Endothelial cell of umbilical vein (primary cell): ENCODE results near the gene AGMAT. TPM values are rescaled to one million over a fixed set of nuclear protein-coding genes. Genes with fewer than 3 reads are reported as not detected.
A peak's percentile ranks its signal among the peaks of the same experiment; 100 is the strongest.

Source experiments
- BruUV-seq: library from RNA; stranded (reverse); fragments of 400-500 nt; replicated peaks from 2 replicates; lab custom pipeline; 2021; lab: Mats Ljungman, UMichigan
- CTCF ChIA-PET: fragments of 300-600, 350-600 bp; sonication (Branson Sonifier 250); formaldehyde crosslinking; loops from one replicate; lab custom pipeline; 2021; ENCODE audit warnings: antibody characterized with exemption, inconsistent platforms; lab: Charles Lee
- POLR2A ChIA-PET: fragments of 300-600, 350-600 bp; sonication (Branson Sonifier 250); formaldehyde crosslinking; loops from one replicate; lab custom pipeline; 2021; ENCODE audit warnings: antibody characterized with exemption, inconsistent platforms; lab: Charles Lee
- DNase-seq: peaks from one replicate; pipeline ENCODE4 v3.0.0-alpha.2; 2011; ENCODE audit warnings: low read depth, low spot score
- FAIRE-seq: peaks from 2 replicates; lab custom pipeline; 2011; peaks lifted over from hg19 to GRCh38; lab: Jason Lieb, UNC
- H2AFZ ChIP-seq: 2 replicates; pipeline ENCODE4 v1.6.0; 2012; ENCODE audit warnings: low read depth, low read length, control low read depth, inconsistent platforms
- H3K27ac ChIP-seq: 2 replicates; pipeline ENCODE4 v1.5.1; 2011; ENCODE audit warnings: low read depth, mild to moderate bottlenecking, control low read depth, low read length, moderate library complexity; ENCODE audit not compliant: insufficient read depth
- H3K27me3 ChIP-seq, 2 experiments: 2 replicates each; pipeline versions ENCODE4 v1.6.0 to v1.6.1; 2011; ENCODE audit warnings: low read length in 2 of 2, mixed read lengths in 1 of 2; ENCODE audit not compliant: control insufficient read depth in 2 of 2, insufficient read depth in 2 of 2
- H3K36me3 ChIP-seq, 2 experiments: 2 replicates in 1 of 2; 3 replicates in 1 of 2; pipeline ENCODE4 v1.5.1; 2011; ENCODE audit warnings: low read length in 2 of 2, mild to moderate bottlenecking in 1 of 2, moderate library complexity in 1 of 2; ENCODE audit not compliant: control insufficient read depth in 2 of 2, insufficient read depth in 2 of 2; ENCODE audit errors: extremely low read depth in 1 of 2
- H3K4me1 ChIP-seq: 3 replicates; pipeline ENCODE4 v1.5.1; 2011; ENCODE audit warnings: mild to moderate bottlenecking, low read length; ENCODE audit not compliant: control insufficient read depth, insufficient read depth; ENCODE audit errors: extremely low read depth
- H3K4me2 ChIP-seq: 2 replicates; pipeline ENCODE4 v1.6.1; 2011; ENCODE audit warnings: low read length, control low read depth, mixed read lengths; ENCODE audit not compliant: insufficient read depth
- H3K4me3 ChIP-seq, 3 experiments: fragments of 200-600 bp in 1 of 3; sonication (generic), shearing (Covaris generic) in 1 of 3; replicated peaks in 1 of 3; 2 replicates each; pipeline ENCODE4 v1.5.1; 2011 to 2016; ENCODE audit warnings: control low read depth in 3 of 3, low read length in 3 of 3, mild to moderate bottlenecking in 2 of 3, inconsistent platforms in 1 of 3, low read depth in 1 of 3, moderate library complexity in 1 of 3; ENCODE audit not compliant: insufficient read depth in 1 of 3
- H3K79me2 ChIP-seq: 2 replicates; pipeline ENCODE4 v1.6.0; 2012; ENCODE audit warnings: low read length, inconsistent platforms; ENCODE audit not compliant: control insufficient read depth, insufficient read depth
- H3K9ac ChIP-seq: replicated peaks from 2 replicates; pipeline ENCODE3; 2011; ENCODE audit warnings: low read length, control low read depth; ENCODE audit not compliant: insufficient read depth; ENCODE audit errors: extremely low read depth
- H3K9me1 ChIP-seq: replicated peaks from 3 replicates; pipeline ENCODE4 v1.6.0; 2011; ENCODE audit warnings: mild to moderate bottlenecking, low read length; ENCODE audit not compliant: control insufficient read depth, insufficient read depth; ENCODE audit errors: extremely low read depth
- H3K9me3 ChIP-seq: replicated peaks from 2 replicates; pipeline ENCODE4 v1.5.1; 2012; ENCODE audit warnings: low read length, inconsistent platforms; ENCODE audit not compliant: control insufficient read depth, insufficient read depth
- H4K20me1 ChIP-seq: replicated peaks from 2 replicates; pipeline ENCODE3; 2011; ENCODE audit warnings: mild to moderate bottlenecking, low read length; ENCODE audit not compliant: control insufficient read depth, insufficient read depth; ENCODE audit errors: extremely low read depth
- EZH2 ChIP-seq: IDR thresholded peaks from 2 replicates; pipeline ENCODE4 v1.6.1; 2012; ENCODE audit warnings: borderline replicate concordance, low read depth, mild to moderate bottlenecking, moderate library complexity, low read length, inconsistent platforms; ENCODE audit not compliant: severe bottlenecking
- FOS ChIP-seq: IDR thresholded peaks from 2 replicates; pipeline ENCODE4 v1.6.1; 2011; ENCODE audit warnings: mild to moderate bottlenecking, low read length, moderate library complexity, borderline replicate concordance; ENCODE audit not compliant: insufficient read depth
- GATA2 ChIP-seq: IDR thresholded peaks from 2 replicates; pipeline ENCODE4 v1.7.0; 2011; ENCODE audit warnings: low read depth, mild to moderate bottlenecking, moderate library complexity, mixed read lengths, low read length; ENCODE audit not compliant: insufficient read length, insufficient read depth
- JUN ChIP-seq: IDR thresholded peaks from 2 replicates; pipeline ENCODE4 v1.6.1; 2011; ENCODE audit warnings: borderline replicate concordance, low read depth; ENCODE audit not compliant: insufficient read length, insufficient read depth
- MYC ChIP-seq: IDR thresholded peaks from one replicate; pipeline ENCODE4 v1.6.1; 2011; ENCODE audit warnings: mild to moderate bottlenecking, low read depth, low read length
- POLR2A ChIP-seq: IDR thresholded peaks from 2 replicates; pipeline ENCODE4 v1.6.1; 2012; ENCODE audit warnings: low read depth, mild to moderate bottlenecking, control low read depth, low read length
- POLR2AphosphoS5 ChIP-seq: IDR thresholded peaks from 2 replicates; pipeline ENCODE4 v1.6.1; 2012; ENCODE audit warnings: low read depth, mild to moderate bottlenecking, control low read depth, low read length, moderate library complexity; ENCODE audit not compliant: insufficient read depth
- dilution Hi-C: fragments of 300-500 bp; cut with MboI; formaldehyde crosslinking; loops from one replicate; pipeline ENCODE4 v1.15.0; 2019; ENCODE audit warnings: low sequenced_read_pairs; ENCODE audit not compliant: extremely low pct_ligation_motif_present
- intact Hi-C: fragments of 100-400 bp; cut with micrococcal nuclease; formaldehyde crosslinking; loops from one replicate; pipeline ENCODE4 v1.10.0; 2022
- polyA plus RNA-seq, 4 experiments: library from polyadenylated mRNA; depleted of rRNA in 3 of 4; stranded (reverse) in 3 of 4; unstranded in 1 of 4; fragments of >200 nt; gene quantifications; 2 replicates each; pipeline versions ENCODE4 v1.2.1 to v1.2.3, GENCODE V29; 2011 to 2012; ENCODE audit warnings: missing spikeins in 1 of 4
- total RNA-seq: library from RNA; stranded (reverse); gene quantifications from 2 replicates; pipeline ENCODE4 v1.2.3, GENCODE V29; 2021
- TF ChIP-seq, protein P1 (sequence below): IDR thresholded peaks from 2 replicates; pipeline ENCODE4 v1.6.1; 2011; ENCODE audit not compliant: insufficient read depth, insufficient read length
- TF ChIP-seq, protein P2 (sequence below), 2 donors: IDR thresholded peaks; 1 replicate in 1 of 2; 2 replicates in 1 of 2; pipeline ENCODE4 v1.5.1; 2011; ENCODE audit warnings: low read length in 2 of 2, mild to moderate bottlenecking in 2 of 2, moderate library complexity in 2 of 2, control low read depth in 1 of 2, inconsistent platforms in 1 of 2, low read depth in 1 of 2; ENCODE audit not compliant: insufficient read depth in 1 of 2; ENCODE audit errors: extremely low read depth in 1 of 2

AGMAT gene
- total and polyA plus RNA-seq, 2 donors (not counting 3 experiments of a cell fraction or from before 2014, with no cell fraction given): 0.39 to 1.9 TPM

DNA sequence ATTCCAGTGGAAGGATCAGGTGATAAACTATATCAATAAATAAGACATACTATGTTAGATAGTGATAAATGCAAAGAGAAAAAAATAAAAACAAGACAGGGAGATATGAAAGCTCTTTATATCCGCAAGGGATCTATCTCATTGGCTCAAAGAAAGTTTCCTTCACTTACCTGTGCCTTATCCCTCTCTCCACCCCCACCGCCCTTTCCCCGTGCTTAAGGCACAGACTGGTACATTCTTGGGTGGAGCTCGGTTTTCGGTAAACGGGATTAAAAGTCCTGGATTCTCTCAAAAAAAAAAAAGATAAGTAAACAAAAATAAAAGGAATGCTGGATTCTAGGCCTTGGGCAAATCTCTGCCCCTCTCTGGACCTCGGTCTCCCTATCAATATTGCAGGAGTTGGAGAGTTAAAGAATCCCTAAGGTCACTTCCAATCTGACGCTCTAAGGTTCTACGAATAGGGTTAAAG, 58.8 kb downstream of the AGMAT start:
- no peak for DNase-seq
- Histone ChIP-seq H3K4me1 (peaks cover 24% of the 10 kb centered on the region), H3K36me3 (no peaks in the 10 kb centered on the region), H3K9me1 (no peaks in the 10 kb centered on the region), H3K79me2 (peaks cover 11% of the 10 kb centered on the region), H3K9me3 (no peaks in the 10 kb centered on the region), H3K4me2 (peak overlapping the region; percentile 68), H3K27ac (peak overlapping the region; percentile 37), H3K27me3 (no peaks in the 10 kb centered on the region), H3K9ac (peak overlapping the region; percentile 22), H4K20me1 (no peaks in the 10 kb centered on the region), H3K4me3 (peak overlapping the region in 2 of 3 experiments; percentile 16 to 74), H2AFZ (peak overlapping the region; percentile 96)
- TF ChIP-seq EZH2 (no peak), POLR2AphosphoS5 (no peak), GATA2 (no peak), POLR2A (no peak), FOS (no peak), MYC (no peak), JUN (no peak)
- TF ChIP-seq, protein P1, sequence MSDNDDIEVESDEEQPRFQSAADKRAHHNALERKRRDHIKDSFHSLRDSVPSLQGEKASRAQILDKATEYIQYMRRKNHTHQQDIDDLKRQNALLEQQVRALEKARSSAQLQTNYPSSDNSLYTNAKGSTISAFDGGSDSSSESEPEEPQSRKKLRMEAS: no peak
- TF ChIP-seq, protein P2, sequence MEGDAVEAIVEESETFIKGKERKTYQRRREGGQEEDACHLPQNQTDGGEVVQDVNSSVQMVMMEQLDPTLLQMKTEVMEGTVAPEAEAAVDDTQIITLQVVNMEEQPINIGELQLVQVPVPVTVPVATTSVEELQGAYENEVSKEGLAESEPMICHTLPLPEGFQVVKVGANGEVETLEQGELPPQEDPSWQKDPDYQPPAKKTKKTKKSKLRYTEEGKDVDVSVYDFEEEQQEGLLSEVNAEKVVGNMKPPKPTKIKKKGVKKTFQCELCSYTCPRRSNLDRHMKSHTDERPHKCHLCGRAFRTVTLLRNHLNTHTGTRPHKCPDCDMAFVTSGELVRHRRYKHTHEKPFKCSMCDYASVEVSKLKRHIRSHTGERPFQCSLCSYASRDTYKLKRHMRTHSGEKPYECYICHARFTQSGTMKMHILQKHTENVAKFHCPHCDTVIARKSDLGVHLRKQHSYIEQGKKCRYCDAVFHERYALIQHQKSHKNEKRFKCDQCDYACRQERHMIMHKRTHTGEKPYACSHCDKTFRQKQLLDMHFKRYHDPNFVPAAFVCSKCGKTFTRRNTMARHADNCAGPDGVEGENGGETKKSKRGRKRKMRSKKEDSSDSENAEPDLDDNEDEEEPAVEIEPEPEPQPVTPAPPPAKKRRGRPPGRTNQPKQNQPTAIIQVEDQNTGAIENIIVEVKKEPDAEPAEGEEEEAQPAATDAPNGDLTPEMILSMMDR (IDR thresholded peaks at IDR 0.05; ENCODE audit: extremely low read depth in 1 of 2, insufficient read depth in 1 of 2, low read depth in 1 of 2, low read length in 2 of 2): no peak
- ChIA-PET POLR2A (no interaction called here), CTCF (interaction anchor here (1.3 kb wide), 1 partner anchor 203 kb away, joined by 3 read pairs; no protein-coding TSS in a partner anchor)
- intact Hi-C loops (loop anchor here (1.0 to 10.0 kb wide), 3 partner anchors 77 to 319 kb away; partner anchors contain the start of genes DDI2 and SPEN), dilution Hi-C loops (no loop called here)
- FAIRE-seq: no peak
- BruUV-seq: no TSS peak
